PFSK-1 (cell line): ENCODE data around the gene CCDC172.

Experiments used
- FOXP2 ChIP-seq: optimal IDR thresholded peaks from 2 replicates; pipeline ENCODE3; 2011; ENCODE audit warnings: borderline replicate concordance, control low read depth, inconsistent platforms; ENCODE audit not compliant: insufficient read depth; ENCODE audit errors: extremely low read length, extremely low read depth
- POLR2AphosphoS5 ChIP-seq: IDR thresholded peaks from 2 replicates; pipeline ENCODE4 v1.6.1; 2012; ENCODE audit warnings: low read depth, mild to moderate bottlenecking, control low read depth, low read length, moderate library complexity
- SIN3A ChIP-seq: IDR thresholded peaks from 2 replicates; pipeline ENCODE4 v1.6.1; 2012; ENCODE audit warnings: mild to moderate bottlenecking, low read length, moderate library complexity, borderline replicate concordance; ENCODE audit not compliant: insufficient read depth
- TAF1 ChIP-seq: IDR thresholded peaks from 2 replicates; pipeline ENCODE4 v1.6.1; 2012; ENCODE audit warnings: low read length, control low read depth, borderline replicate concordance; ENCODE audit not compliant: insufficient read depth
- TF ChIP-seq, protein P1 (sequence below), 2 experiments: IDR thresholded peaks; 2 replicates each; pipeline versions ENCODE4 v1.6.1 to v1.8.0; 2011 to 2012; ENCODE audit warnings: low read depth in 2 of 2, low read length in 2 of 2, control low read depth in 1 of 2, inconsistent platforms in 1 of 2, mild to moderate bottlenecking in 1 of 2, moderate library complexity in 1 of 2; ENCODE audit not compliant: insufficient read depth in 1 of 2

Gene CCDC172

DNA sequence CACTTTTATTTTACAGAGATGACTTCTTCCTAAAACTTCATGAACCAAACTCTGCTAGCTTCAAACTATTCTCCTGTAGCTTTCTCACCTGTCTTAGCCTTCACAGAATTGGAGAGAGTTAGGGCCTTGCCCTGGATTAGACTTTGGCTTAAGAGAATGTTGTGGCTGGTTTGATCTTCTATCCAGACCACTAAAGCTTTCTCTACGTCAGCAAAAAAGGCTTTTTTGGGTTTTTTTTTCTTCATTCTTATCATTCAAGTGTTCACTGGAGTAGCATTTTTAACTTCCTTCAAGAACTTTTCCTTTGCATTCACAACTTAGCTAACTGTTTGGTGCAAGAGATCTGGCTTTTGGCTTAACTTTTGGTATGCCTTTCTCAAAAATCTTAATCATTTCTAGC is 19.3 kb upstream of the CCDC172 start:
- TF ChIP-seq FOXP2 (no peak), TAF1 (no peak), POLR2AphosphoS5 (no peak), SIN3A (no peak)
- TF ChIP-seq, protein P1, sequence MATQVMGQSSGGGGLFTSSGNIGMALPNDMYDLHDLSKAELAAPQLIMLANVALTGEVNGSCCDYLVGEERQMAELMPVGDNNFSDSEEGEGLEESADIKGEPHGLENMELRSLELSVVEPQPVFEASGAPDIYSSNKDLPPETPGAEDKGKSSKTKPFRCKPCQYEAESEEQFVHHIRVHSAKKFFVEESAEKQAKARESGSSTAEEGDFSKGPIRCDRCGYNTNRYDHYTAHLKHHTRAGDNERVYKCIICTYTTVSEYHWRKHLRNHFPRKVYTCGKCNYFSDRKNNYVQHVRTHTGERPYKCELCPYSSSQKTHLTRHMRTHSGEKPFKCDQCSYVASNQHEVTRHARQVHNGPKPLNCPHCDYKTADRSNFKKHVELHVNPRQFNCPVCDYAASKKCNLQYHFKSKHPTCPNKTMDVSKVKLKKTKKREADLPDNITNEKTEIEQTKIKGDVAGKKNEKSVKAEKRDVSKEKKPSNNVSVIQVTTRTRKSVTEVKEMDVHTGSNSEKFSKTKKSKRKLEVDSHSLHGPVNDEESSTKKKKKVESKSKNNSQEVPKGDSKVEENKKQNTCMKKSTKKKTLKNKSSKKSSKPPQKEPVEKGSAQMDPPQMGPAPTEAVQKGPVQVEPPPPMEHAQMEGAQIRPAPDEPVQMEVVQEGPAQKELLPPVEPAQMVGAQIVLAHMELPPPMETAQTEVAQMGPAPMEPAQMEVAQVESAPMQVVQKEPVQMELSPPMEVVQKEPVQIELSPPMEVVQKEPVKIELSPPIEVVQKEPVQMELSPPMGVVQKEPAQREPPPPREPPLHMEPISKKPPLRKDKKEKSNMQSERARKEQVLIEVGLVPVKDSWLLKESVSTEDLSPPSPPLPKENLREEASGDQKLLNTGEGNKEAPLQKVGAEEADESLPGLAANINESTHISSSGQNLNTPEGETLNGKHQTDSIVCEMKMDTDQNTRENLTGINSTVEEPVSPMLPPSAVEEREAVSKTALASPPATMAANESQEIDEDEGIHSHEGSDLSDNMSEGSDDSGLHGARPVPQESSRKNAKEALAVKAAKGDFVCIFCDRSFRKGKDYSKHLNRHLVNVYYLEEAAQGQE (IDR thresholded peaks at IDR 0.05; ENCODE audit: insufficient read depth in 1 of 2, low read depth in 2 of 2, low read length in 2 of 2), result no peak

DNA sequence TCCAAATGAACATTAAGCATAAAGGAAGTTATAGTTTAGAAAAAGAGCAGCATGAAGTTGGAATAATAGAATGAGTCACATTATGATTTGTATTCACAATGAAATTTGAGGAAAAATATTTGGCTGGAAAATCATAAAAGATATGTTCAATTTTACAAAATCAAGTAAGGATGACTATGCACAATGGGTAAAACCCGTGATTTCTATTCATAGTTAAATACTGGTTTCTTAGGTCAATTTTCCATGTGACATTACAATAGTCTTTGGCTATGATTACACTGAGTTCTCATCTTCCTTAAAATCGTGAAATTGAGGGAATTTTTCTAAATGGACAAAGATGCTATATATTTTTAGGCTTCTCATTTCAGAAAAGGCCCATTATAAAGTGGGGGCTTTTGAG is 17.4 kb upstream of the CCDC172 start:
- TF ChIP-seq TAF1 (no peak), FOXP2 (no peak), SIN3A (no peak), POLR2AphosphoS5 (no peak)
- TF ChIP-seq, protein P1 (IDR thresholded peaks at IDR 0.05; ENCODE audit: insufficient read depth in 1 of 2, low read depth in 2 of 2, low read length in 2 of 2), result no peak

DNA sequence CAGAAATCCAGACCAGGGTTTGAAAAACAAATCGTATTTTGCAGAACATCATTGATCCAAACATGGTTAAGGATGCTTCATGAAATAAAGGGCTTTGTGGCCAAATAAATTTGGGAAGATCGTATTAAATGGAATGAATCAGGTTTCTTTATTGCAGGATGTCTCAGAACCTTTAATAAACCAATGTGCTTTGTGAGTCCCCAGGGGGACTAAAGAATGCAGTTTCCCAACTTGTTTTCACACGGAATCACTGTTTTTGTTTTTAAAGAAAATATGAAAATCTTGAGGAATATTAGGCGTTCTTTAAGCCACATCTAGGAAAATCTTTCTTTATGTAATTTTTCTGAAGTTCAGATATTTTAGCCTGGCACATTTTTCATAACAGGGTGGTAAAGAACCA is 16.8 kb upstream of the CCDC172 start:
- TF ChIP-seq, protein P1 (IDR thresholded peaks at IDR 0.05; ENCODE audit: insufficient read depth in 1 of 2, low read depth in 2 of 2, low read length in 2 of 2), result no peak
- no peak for TF ChIP-seq SIN3A
- no peak for TF ChIP-seq FOXP2
- TF ChIP-seq POLR2AphosphoS5, result no peak
- TF ChIP-seq TAF1, result no peak

DNA sequence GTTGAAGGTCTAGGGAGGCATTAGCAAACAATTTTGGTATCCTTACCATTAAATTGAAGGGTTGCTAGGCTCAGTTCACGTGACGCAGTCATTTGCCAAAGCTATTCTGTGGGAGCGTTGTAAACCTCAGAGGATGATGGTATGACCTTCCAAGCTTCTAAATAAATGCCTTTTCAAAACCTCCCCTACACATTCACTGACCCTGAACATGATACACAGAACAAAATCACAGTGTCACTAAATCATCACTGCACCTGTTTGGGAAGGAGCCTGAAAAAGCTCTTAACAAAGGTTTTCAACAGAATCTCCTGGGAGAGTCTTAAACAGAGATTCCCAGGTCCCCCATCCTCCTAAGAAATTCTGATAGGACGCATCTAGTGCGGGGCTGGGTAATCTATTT is 13.2 kb upstream of the CCDC172 start:
- TF ChIP-seq TAF1 (no peak), SIN3A (no peak), FOXP2 (no peak), POLR2AphosphoS5 (no peak)
- TF ChIP-seq, protein P1 (IDR thresholded peaks at IDR 0.05; ENCODE audit: insufficient read depth in 1 of 2, low read depth in 2 of 2, low read length in 2 of 2), result no peak
